Measurements from ENCODE around the gene BTBD17.

DNA sequence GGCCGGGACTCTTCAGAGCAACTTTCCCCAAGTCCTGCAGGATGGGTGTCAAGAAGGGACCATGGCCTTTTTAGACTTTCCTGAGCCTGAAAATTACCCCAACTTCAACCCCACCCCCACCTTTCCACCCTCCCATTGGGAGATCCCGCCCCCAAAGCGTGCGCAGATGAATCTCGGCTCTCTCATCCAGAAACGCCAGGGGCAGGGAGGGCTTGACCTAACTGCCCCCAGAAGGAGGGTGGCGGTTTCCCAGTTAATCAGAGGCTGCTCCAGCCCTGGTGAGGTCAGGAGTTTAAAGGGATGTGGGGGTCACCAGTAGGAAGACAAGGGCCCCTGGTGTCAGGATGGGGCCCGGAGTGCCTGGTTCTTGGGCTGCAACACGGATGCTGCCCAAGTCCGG lies 35.2 kb downstream of the BTBD17 start:
- no peak for TF ChIP-seq POLR2A (IDR thresholded peaks at IDR 0.05)
- TF ChIP-seq, protein P1, sequence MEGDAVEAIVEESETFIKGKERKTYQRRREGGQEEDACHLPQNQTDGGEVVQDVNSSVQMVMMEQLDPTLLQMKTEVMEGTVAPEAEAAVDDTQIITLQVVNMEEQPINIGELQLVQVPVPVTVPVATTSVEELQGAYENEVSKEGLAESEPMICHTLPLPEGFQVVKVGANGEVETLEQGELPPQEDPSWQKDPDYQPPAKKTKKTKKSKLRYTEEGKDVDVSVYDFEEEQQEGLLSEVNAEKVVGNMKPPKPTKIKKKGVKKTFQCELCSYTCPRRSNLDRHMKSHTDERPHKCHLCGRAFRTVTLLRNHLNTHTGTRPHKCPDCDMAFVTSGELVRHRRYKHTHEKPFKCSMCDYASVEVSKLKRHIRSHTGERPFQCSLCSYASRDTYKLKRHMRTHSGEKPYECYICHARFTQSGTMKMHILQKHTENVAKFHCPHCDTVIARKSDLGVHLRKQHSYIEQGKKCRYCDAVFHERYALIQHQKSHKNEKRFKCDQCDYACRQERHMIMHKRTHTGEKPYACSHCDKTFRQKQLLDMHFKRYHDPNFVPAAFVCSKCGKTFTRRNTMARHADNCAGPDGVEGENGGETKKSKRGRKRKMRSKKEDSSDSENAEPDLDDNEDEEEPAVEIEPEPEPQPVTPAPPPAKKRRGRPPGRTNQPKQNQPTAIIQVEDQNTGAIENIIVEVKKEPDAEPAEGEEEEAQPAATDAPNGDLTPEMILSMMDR (IDR thresholded peaks at IDR 0.05): no peak

All from body of pancreas (tissue), 4 donors.